SH-SY5Y (cell line): Measurements from ENCODE around the gene PUS7L.

Source experiments
- GATA2 ChIP-seq: IDR thresholded peaks from 2 replicates; pipeline ENCODE4 v1.6.1; 2011; ENCODE audit warnings: mild to moderate bottlenecking, low read depth, low read length
- GATA3 ChIP-seq: IDR thresholded peaks from 2 replicates; pipeline ENCODE4 v1.6.1; 2011; ENCODE audit warnings: low read depth, mild to moderate bottlenecking, low read length, moderate library complexity

DNA sequence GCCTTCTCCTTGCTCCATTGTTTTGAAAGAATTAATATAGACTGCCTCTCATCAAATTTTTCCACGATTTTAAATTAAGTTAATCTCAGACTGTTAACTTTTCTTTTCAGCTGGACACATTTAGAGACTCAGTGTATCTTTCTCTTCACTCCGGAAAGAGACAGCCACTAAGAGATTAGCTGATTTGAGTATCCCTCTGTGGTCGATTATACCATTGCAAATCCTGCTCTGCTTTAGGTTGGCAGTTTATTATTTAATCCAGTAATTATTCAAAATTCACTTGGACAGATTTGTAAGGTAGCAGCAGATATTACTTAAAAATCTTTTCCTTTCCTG lies 48.1 kb upstream of the PUS7L start:
- TF ChIP-seq GATA3 (no peak), GATA2 (no peak)
